ENCODE data around the gene ZNF543. TPM values are rescaled to one million over a fixed set of nuclear protein-coding genes. Genes with fewer than 3 reads are reported as not detected.
"Not testable (repeated sequence)": the region's sequence is repeated elsewhere in the genome, so short reads cannot be mapped to it uniquely, and the experiment has no call there.

ZNF543 gene
- total RNA-seq, result 4.2 and 5.7 TPM in 2 replicates

- peak; percentile 26 for TF ChIP-seq CTCF (conservative IDR thresholded peaks at IDR 0.05; ENCODE audit: low read depth, low read length)
- peak; percentile 61 for DNase-seq (ENCODE audit: low read depth)
- H3K4me3 ChIP-seq (ENCODE audit: low read depth, low read length), result peak within 1 kb of the TSS; percentile 77
Measured at GRCh38 chr19:57320180-57321084, at the start of gene ZNF543. Gene ZNF543, plus strand, starts transcription at chr19:57320472. Its CDS starts 382 bp downstream, at chr19:57320854.

- no peak overlapping the region for H3K4me3 ChIP-seq (ENCODE audit: low read depth, low read length)
- no peak for TF ChIP-seq CTCF (conservative IDR thresholded peaks at IDR 0.05; ENCODE audit: low read depth, low read length)
- DNase-seq (ENCODE audit: low read depth), result no peak
Measured at GRCh38 chr19:57271280-57271679, 49.0 kb upstream of the ZNF543 start.

GRCh38 chr19:57273014-57273413 lies 47.3 kb upstream of the ZNF543 start:
- DNase-seq (ENCODE audit: low read depth), result no peak
- TF ChIP-seq CTCF (conservative IDR thresholded peaks at IDR 0.05; ENCODE audit: low read depth, low read length), result no peak
- no peak overlapping the region for H3K4me3 ChIP-seq (ENCODE audit: low read depth, low read length)

- H3K4me3 ChIP-seq (ENCODE audit: low read depth, low read length), result no peak overlapping the region
- no peak for TF ChIP-seq CTCF (conservative IDR thresholded peaks at IDR 0.05; ENCODE audit: low read depth, low read length)
- no peak for DNase-seq (ENCODE audit: low read depth)
Measured at GRCh38 chr19:57276430-57276829, 43.8 kb upstream of the ZNF543 start.

GRCh38 chr19:57278481-57278880 lies 41.8 kb upstream of the ZNF543 start:
- H3K4me3 ChIP-seq (ENCODE audit: low read depth, low read length); DNase-seq (ENCODE audit: low read depth): not testable (repeated sequence)

- peak overlapping the region; percentile 99 for H3K4me3 ChIP-seq (ENCODE audit: low read depth, low read length)
- DNase-seq (ENCODE audit: low read depth), result peak; percentile 74
- peak; percentile 48 for TF ChIP-seq CTCF (conservative IDR thresholded peaks at IDR 0.05; ENCODE audit: low read depth, low read length)
Measured at GRCh38 chr19:57279418-57280164, 40.7 kb upstream of the ZNF543 start.

GRCh38 chr19:57280165-57280961 lies 39.9 kb upstream of the ZNF543 start, which contains the start of gene ZNF460:
Gene ZNF460, plus strand, starts transcription at chr19:57280485. Its CDS starts 322 bp downstream, at chr19:57280807.
- H3K4me3 ChIP-seq (ENCODE audit: low read depth, low read length), result peak within 1 kb of the TSS; percentile 99
- TF ChIP-seq CTCF (conservative IDR thresholded peaks at IDR 0.05; ENCODE audit: low read depth, low read length), result no peak
- DNase-seq (ENCODE audit: low read depth), result peak; percentile 63
